Ishikawa (cell line): ENCODE results near the gene CDC42EP5.

Experiments
- CEBPB ChIP-seq: IDR thresholded peaks from 2 replicates; pipeline ENCODE4 v1.6.1; 2012
- CREB1 ChIP-seq: IDR thresholded peaks from 2 replicates; pipeline ENCODE4 v1.6.1; 2012; ENCODE audit warnings: low read depth
- EGR1 ChIP-seq: IDR thresholded peaks from 2 replicates; pipeline ENCODE4 v1.6.1; 2012
- EP300 ChIP-seq: IDR thresholded peaks from 2 replicates; pipeline ENCODE4 v1.6.1; 2012; ENCODE audit warnings: borderline replicate concordance
- FOXM1 ChIP-seq: IDR thresholded peaks from 2 replicates; pipeline ENCODE4 v1.6.1; 2012; ENCODE audit warnings: low read depth, borderline replicate concordance
- NFIC ChIP-seq: IDR thresholded peaks from 2 replicates; pipeline ENCODE4 v1.6.1; 2012
- RAD21 ChIP-seq: IDR thresholded peaks from 2 replicates; pipeline ENCODE4 v1.6.1; 2012; ENCODE audit warnings: low read depth
- TAF1 ChIP-seq: IDR thresholded peaks from 2 replicates; pipeline ENCODE4 v1.6.1; 2012; ENCODE audit warnings: low read depth, mild to moderate bottlenecking
- TCF12 ChIP-seq: IDR thresholded peaks from 2 replicates; pipeline ENCODE4 v1.6.1; 2012; ENCODE audit warnings: low read depth
- TEAD4 ChIP-seq: IDR thresholded peaks from 2 replicates; pipeline ENCODE4 v1.6.1; 2012
- YY1 ChIP-seq: IDR thresholded peaks from 2 replicates; pipeline ENCODE4 v1.6.1; 2012; ENCODE audit warnings: low read depth
- ZBTB7A ChIP-seq: IDR thresholded peaks from 2 replicates; pipeline ENCODE4 v1.6.1; 2012; ENCODE audit warnings: low read depth
- TF ChIP-seq, protein P1 (sequence below): IDR thresholded peaks from 2 replicates; pipeline ENCODE4 v1.6.1; 2012; ENCODE audit warnings: low read depth, mild to moderate bottlenecking
- TF ChIP-seq, protein P2 (sequence below): IDR thresholded peaks from 2 replicates; pipeline ENCODE4 v1.6.1; 2012
- TF ChIP-seq, protein P3 (sequence below): IDR thresholded peaks from 2 replicates; pipeline ENCODE4 v1.6.1; 2012

CDC42EP5 gene

DNA sequence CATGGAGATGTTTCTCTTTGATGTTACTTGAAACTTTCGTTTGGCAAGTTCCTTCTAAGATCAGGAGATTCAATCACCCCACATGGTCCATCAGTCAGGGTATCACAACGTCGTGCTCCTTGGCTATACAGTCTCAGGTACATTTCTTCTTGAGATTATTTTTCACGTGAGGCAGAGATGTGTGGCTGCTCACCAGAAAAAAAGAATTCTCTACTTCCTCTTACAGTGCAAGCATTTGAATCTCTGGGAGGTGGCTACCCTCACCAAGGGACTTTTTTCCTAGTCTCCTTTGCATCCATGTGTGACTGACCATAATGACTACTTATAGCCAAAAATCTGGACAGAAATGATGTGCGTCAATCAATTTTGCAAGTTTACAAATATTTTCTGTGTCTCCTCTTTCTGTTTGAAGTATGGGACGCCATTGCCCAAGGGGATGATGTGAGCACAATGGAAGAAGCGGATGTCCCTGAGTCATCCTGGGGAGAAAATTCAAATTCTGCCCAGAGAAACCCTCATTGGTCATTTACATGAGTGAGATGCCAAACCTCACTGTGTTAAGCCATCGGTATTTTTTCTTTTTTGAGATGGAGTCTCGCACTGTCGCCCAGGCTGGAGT lies 21.0 kb upstream of the CDC42EP5 start:
- TF ChIP-seq EGR1 (no peak), NFIC (no peak), TCF12 (no peak), ZBTB7A (no peak), RAD21 (no peak), TAF1 (no peak), CREB1 (no peak), CEBPB (no peak), YY1 (no peak), FOXM1 (no peak), TEAD4 (no peak), EP300 (no peak)
- TF ChIP-seq, protein P1, sequence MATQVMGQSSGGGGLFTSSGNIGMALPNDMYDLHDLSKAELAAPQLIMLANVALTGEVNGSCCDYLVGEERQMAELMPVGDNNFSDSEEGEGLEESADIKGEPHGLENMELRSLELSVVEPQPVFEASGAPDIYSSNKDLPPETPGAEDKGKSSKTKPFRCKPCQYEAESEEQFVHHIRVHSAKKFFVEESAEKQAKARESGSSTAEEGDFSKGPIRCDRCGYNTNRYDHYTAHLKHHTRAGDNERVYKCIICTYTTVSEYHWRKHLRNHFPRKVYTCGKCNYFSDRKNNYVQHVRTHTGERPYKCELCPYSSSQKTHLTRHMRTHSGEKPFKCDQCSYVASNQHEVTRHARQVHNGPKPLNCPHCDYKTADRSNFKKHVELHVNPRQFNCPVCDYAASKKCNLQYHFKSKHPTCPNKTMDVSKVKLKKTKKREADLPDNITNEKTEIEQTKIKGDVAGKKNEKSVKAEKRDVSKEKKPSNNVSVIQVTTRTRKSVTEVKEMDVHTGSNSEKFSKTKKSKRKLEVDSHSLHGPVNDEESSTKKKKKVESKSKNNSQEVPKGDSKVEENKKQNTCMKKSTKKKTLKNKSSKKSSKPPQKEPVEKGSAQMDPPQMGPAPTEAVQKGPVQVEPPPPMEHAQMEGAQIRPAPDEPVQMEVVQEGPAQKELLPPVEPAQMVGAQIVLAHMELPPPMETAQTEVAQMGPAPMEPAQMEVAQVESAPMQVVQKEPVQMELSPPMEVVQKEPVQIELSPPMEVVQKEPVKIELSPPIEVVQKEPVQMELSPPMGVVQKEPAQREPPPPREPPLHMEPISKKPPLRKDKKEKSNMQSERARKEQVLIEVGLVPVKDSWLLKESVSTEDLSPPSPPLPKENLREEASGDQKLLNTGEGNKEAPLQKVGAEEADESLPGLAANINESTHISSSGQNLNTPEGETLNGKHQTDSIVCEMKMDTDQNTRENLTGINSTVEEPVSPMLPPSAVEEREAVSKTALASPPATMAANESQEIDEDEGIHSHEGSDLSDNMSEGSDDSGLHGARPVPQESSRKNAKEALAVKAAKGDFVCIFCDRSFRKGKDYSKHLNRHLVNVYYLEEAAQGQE, result no peak
- TF ChIP-seq, protein P2, sequence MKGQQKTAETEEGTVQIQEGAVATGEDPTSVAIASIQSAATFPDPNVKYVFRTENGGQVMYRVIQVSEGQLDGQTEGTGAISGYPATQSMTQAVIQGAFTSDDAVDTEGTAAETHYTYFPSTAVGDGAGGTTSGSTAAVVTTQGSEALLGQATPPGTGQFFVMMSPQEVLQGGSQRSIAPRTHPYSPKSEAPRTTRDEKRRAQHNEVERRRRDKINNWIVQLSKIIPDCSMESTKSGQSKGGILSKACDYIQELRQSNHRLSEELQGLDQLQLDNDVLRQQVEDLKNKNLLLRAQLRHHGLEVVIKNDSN, result no peak
- TF ChIP-seq, protein P3, sequence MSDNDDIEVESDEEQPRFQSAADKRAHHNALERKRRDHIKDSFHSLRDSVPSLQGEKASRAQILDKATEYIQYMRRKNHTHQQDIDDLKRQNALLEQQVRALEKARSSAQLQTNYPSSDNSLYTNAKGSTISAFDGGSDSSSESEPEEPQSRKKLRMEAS, result no peak

DNA sequence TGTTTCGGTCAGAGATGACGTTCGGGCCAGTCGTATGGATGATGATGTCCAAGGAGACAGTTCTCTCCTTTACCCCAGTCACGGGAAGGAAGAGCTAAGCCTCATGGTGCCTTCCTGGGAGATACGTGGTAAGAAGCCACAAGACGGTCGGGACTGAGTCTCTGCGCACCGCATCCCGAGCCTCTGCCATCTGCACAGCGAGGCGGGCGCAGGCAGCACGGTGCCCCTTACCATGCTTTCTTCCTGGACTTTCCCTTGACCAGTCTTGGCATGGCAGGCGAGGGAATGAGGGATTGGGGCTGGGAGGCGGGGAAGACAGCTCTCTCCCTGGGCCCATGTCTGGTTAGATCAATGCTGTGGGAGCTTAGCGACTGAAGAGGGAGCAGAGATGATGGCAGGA lies 19.5 kb upstream of the CDC42EP5 start:
- TF ChIP-seq, protein P2, result no peak
- no peak for TF ChIP-seq EGR1

DNA sequence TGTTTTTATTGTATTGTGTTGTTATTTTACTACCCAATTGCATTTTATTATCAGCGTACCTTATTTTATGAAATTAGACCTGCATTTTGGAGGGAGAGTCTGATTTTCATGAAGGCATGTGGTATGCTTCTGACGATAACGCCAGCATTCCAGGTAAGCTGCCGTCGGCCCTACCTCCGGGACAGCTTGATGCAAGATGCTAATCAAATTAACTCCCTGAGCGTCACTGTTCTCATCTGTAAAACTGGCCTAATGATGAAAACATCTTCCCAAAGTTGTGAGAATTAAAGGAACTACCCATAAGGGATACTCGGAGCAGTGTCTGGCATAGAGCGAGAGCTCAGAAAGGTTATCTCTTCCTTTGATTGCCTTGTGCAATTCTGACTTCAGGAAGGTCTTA lies 16.7 kb upstream of the CDC42EP5 start:
- TF ChIP-seq EGR1, result no peak
- TF ChIP-seq RAD21, result no peak
- no peak for TF ChIP-seq CREB1
- no peak for TF ChIP-seq NFIC
- TF ChIP-seq, protein P3, result no peak
- no peak for TF ChIP-seq TEAD4
- no peak for TF ChIP-seq TAF1
- no peak for TF ChIP-seq YY1
- TF ChIP-seq ZBTB7A, result no peak
- TF ChIP-seq CEBPB, result no peak

DNA sequence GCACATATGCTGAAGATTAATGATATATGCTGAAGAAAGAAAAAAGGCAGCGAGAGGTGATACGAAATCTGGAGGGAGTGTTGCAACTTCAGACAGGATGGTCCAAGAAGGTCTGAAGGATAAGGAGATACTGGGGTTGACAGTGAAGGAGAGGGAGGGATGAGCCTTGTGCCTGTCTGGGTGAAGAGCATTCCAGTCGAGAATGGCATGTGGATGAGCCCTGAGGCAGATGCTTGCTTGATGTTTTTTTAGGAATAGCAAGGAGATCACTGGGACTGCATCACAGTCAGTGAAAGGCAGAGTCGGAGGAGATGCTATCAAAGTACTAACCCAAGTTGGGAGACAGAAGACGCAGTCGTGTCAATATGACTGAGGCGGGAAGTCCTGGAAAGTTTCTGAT lies 16.2 kb upstream of the CDC42EP5 start:
- TF ChIP-seq FOXM1 (no peak), CEBPB (no peak), ZBTB7A (no peak), EGR1 (no peak)
- TF ChIP-seq, protein P2, result no peak

DNA sequence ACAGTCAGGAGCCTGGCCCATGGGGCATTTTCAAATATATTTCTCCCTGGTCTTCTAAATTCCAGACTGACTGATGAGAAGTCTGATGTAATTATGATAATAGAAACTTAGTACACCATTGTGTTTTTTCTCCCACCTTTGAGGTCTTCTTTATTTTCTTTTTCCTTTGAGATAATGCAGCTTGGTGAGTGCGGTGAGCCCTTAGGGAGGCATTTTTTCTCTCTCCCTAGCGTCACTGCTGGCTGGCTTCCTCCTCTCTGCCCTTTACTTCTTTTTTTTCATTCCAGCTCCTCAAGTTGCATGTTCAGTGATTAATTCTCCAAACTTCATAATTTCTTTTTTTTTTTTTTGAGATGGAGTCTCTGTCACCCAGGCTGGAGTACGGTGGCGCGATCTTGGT lies 12.8 kb upstream of the CDC42EP5 start:
- TF ChIP-seq ZBTB7A (no peak), RAD21 (no peak), TCF12 (no peak)
- TF ChIP-seq, protein P2, result no peak

DNA sequence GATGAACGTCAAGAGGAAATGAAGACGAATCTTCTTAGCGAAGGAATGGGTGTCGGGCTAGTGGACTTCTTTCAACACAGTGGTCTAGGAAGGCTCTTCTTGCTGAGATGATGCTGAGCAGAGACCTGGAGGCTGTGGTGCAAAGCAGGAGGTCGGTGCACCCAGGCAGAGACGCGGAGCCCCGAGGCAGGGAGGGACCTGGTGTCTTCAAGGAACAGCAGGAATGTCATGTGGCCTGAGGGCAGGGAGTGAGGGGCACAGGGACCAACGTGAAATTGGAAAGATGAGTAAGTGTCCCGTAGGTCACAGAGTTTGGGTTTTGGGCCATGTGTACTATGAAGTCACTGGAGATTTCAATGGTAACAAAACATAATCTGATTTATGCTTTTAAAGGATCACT lies 11.4 kb upstream of the CDC42EP5 start:
- TF ChIP-seq EGR1, result no peak
- no peak for TF ChIP-seq TEAD4
- no peak for TF ChIP-seq FOXM1
- TF ChIP-seq RAD21, result no peak
- no peak for TF ChIP-seq EP300
- no peak for TF ChIP-seq YY1
- TF ChIP-seq, protein P2, result no peak
- TF ChIP-seq TAF1, result no peak
- no peak for TF ChIP-seq TCF12
- TF ChIP-seq NFIC, result no peak
- TF ChIP-seq, protein P1, result no peak
- no peak for TF ChIP-seq ZBTB7A
- no peak for TF ChIP-seq CREB1
- TF ChIP-seq, protein P3, result no peak
- no peak for TF ChIP-seq CEBPB
